Stimulated activated CD4-positive, alpha-beta T cell treated with anti-CD3 and anti-CD28 coated beads, Interleukin-15, amount 100 ng/mL, for 24 hours (primary cell): ENCODE results near the gene ADCY7.
"Not testable (repeated sequence)": the region's sequence is repeated elsewhere in the genome, so short reads cannot be mapped to it uniquely, and the experiment has no call there.

Experiments
- DNase-seq: peaks from one replicate; pipeline ENCODE4 v3.0.0-alpha.2; 2020

ADCY7 gene

DNA sequence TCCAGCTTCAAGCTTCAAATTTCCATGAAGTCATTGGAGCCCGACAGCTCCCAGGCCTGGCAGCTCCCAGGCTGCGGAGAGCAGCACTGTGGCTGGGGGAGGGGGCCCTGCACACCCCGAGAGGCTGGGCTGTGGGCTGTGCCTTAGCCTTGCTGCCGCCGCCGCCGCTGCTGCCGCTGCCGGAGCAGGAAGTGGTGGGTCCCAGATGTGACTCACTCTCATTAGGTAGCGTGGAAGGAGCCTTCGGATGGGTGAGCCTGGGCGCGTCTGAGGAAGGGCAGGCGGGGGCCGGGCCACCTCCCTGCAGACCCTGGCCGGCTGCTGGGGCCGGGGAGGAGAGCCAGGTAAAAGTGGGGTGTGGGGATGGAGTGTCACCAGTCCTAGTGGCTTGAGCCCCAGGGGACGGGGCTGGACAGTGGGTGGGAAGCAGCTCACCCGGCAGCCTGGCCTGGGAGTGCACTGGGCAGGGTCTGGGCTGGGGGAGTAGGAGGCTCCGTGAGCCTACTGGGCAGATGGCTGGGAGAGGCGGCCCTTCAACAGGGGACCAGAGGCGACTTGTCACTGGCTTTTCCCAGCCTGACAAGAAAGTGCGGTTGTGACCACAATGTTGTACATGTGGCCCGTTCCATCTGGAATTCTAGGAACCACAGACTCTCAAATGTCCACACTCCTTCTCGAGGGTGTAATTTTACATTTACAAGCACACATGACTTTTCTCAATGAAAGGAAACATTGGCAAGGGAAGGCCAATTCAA is at the start of gene ADCY7:
Gene ADCY7, plus strand, starts transcription at position 215 of the 755 bp plus-strand sequence. CDS start 21,629 bp downstream, outside the sequence.
- peak; percentile 92 for DNase-seq

- DNase-seq = no peak
Observed at GRCh38 chr16:50219402-50219975, 46.9 kb upstream of the ADCY7 start.

- DNase-seq = no peak
Observed at GRCh38 chr16:50224286-50224685, 42.1 kb upstream of the ADCY7 start.

GRCh38 chr16:50227120-50227519 is 39.2 kb upstream of the ADCY7 start:
- no peak for DNase-seq

- no peak for DNase-seq
Observed at GRCh38 chr16:50227665-50228064, 38.7 kb upstream of the ADCY7 start.

GRCh38 chr16:50228364-50228868 is 37.9 kb upstream of the ADCY7 start:
- DNase-seq = no peak

DNA sequence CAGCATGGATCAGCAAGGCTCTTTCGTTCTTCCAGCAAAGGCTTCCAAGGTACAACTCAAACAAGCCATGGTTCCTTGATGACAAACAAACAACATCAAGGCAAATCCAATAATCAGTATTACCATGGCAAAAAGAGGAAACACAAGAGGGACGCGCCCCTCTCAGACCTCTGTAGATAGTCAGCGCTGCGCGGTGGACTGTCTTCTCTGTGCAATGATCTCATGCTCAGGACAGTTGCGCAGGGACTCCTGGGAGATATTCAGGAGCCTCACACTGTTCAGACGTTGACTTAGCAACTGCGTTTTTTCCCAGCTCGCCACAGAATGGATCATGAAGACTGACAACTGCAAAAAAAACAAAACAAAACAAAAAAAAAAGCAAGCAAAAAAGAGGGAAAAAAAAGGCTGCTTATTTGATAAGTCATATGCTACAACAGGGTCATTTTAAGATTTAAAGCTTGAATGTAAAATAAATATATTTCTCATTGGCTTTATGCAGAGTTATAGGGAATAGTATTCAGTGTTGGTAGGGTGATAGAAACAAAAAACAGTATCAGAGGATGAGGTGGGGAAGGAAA is 37.1 kb upstream of the ADCY7 start:
- DNase-seq = no peak

- no peak for DNase-seq
Observed at GRCh38 chr16:50234771-50235556, 31.4 kb upstream of the ADCY7 start.

DNA sequence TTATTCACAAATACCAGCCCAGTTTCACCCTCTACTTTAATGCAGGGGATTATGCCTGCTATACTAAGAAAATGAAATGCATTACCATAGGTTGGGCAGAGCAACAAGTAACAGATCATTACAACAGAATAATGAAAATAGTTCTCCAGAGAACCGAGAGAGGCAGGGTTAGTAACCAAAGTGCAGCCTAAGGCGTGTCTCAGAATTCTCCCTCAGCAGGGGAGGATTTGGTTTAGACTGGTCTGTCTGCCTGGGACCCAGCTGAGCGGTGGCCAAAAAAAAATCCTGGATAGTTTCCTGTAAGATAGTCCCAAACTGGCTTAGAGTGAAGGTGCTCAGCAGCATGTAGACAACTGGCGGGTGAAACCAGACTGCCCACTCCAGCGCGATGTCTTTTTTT is 30.8 kb upstream of the ADCY7 start:
- no peak for DNase-seq

DNA sequence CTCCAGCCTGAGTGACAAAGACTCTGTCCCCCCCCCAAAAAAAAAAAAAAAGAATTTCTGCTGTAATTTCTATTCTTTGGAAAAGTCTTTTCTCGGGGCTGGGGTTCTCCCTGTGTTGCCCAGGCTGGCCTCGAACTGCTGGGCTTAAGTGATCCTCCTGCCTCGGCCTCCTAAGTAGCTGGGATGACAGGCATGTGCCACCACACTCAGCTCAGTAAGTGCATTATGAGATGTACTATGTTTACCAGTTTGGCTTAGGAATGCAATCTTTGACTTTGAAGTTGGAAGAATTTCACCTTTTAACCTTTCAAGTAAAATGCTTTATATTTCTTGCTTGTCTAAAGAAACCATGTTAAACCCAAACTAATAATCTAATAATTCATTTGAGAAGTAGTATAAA is 28.0 kb upstream of the ADCY7 start:
- DNase-seq = no peak

- no peak for DNase-seq
Observed at GRCh38 chr16:50238868-50239301, 27.5 kb upstream of the ADCY7 start.

GRCh38 chr16:50243024-50243423 is 23.3 kb upstream of the ADCY7 start:
- DNase-seq = not testable (repeated sequence)

DNA sequence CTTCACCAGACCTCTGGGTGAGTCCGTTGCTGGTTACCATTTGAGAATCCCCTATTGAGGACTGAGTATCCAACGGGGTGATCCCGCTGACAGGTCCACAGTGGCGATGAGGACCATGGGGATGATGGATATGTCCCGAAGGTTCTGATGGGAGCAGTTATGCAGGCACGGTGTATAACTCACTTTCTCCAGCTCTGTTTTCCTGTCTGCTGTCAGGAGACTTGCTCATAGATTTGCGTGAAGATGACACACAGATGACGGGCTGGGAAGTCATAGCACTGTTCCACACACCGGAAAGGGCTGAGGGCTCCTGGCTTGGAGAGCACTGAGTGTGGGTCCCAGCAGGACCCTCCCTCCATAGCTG is 22.2 kb upstream of the ADCY7 start:
- no peak for DNase-seq

GRCh38 chr16:50244504-50245416 is 21.6 kb upstream of the ADCY7 start:
- DNase-seq = no peak

- peak; percentile 78 for DNase-seq
Observed at GRCh38 chr16:50245417-50246298, 20.7 kb upstream of the ADCY7 start.

GRCh38 chr16:50246299-50247122 is 19.8 kb upstream of the ADCY7 start:
- DNase-seq = no peak

DNA sequence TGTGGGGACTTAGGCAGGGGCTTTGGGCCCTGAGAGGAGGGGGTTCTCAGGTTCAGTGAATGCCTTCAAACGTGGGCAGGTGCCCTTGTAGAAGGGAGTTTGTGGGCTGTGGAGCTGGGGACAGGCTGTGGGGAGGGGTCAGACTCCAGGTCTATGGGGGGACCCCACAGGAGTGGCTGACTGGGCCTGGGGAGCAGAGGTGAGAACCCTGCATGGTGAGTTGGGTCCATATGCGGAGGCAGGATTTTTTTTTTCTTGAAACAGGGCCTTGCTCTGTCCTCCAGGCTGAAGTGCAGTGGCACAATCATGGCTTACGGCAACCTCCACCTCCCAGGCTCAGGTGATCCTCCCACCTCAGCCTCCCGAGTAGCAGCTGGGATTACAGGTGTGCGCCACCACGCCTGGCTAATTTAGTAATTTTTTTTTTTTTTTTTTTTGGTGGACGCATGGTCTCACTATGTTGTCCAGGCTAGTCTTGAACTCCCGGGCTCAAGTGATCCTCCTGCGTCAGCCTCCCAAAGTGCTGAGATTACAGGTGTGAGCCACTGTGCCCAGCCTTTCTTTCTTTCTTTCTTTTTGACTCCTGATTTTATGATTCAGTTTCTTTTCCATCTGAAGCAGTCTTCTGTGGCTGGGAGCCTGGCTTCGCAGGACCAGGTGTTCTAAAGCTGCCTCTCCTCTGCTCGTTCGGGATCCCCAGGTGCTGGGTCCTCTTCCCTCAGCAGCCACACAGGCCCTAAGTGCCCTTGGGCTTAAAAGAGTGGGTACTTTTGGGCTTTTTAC is 19.0 kb upstream of the ADCY7 start:
- no peak for DNase-seq

- no peak for DNase-seq
Observed at GRCh38 chr16:50247906-50248608, 18.3 kb upstream of the ADCY7 start.

DNA sequence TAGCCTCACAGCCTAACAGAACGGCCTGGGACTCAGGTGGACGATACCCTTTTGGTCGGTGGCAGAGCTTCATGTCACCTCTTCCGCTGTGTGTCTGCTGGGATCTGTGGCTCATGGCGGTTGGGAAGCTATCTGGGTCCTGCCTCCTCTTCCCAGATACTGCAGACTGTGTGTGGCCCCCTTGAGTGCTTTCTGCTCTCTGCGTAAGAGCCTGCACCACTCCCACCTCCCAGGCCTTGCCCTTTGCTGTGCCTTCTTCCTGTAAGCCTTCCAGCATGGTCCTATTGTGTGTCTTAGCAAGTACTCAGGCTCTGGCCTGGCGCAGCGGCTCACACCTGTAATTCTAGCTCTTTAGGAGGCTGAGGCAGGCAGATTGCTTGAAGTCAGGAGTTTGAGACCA is 17.5 kb upstream of the ADCY7 start:
- DNase-seq = no peak
